ENCODE data around the gene POLG.

The POLG gene

DNA sequence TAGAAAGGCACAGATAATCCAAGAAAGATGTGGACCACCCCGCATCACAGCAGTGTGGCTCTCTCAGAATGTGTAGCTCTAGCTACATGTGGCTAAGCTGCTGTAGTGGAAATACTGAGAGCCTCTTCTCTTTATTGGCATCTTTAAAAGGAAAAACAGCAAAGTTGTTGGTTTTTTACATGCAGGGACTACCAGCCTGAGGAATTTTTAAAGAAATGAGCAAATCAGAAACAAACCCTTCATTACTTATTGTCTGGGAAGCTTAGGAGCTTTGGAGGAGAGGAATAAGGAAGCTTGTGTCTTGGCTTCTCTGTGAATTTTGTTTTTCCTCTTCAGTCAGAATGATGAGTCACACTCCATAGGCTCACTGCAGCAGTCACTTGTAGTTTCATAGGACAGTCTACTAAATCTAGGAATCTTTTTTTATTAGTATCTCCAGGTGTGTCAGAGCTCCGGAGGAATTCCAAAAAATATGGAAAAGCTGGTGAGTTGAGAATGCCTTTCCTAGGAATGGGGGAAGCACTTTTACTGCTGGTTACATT is 27.5 kb downstream of the POLG start:
- Histone ChIP-seq H2BK5ac (ENCODE audit: low read depth, low read length, poor library complexity) (no peak overlapping the region), H3K9me3 (ENCODE audit: insufficient read depth, low read depth, low read length) (no peaks in the 10 kb centered on the region), H3K23ac (ENCODE audit: low read length) (no peak overlapping the region), H2BK120ac (ENCODE audit: insufficient read depth, low read length, poor library complexity) (no peak overlapping the region), H2BK12ac (ENCODE audit: low read length) (no peak overlapping the region), H3K9ac (ENCODE audit: low read length) (no peak overlapping the region), H3K27ac (ENCODE audit: low read depth, low read length) (no peak overlapping the region), H2AFZ (ENCODE audit: insufficient read depth, low read length, poor library complexity) (no peak overlapping the region), H4K91ac (ENCODE audit: low read depth, low read length) (no peak overlapping the region), H3K14ac (ENCODE audit: low read length) (no peak overlapping the region), H4K8ac (ENCODE audit: low read depth, low read length) (peak overlapping the region; percentile 28), H3K27me3 (ENCODE audit: insufficient read depth, low read length) (no peaks in the 10 kb centered on the region), H4K12ac (ENCODE audit: low read depth, low read length) (no peak overlapping the region), H3K4me1 (ENCODE audit: control insufficient read depth in 1 of 2, insufficient read depth in 2 of 2, low read length in 2 of 2) (peaks cover 0 to 3% of the 10 kb centered on the region in 2 experiments), H3K4ac (ENCODE audit: low read depth, low read length) (no peak overlapping the region), H3K4me3 (ENCODE audit: low read depth, low read length) (no peak overlapping the region), H3K4me2 (ENCODE audit: low read length) (no peak overlapping the region), H3K79me2 (ENCODE audit: control insufficient read depth, insufficient read depth, low read length, poor library complexity) (no peaks in the 10 kb centered on the region), H2AK5ac (ENCODE audit: low read length) (no peak overlapping the region), H3K18ac (ENCODE audit: low read length) (no peak overlapping the region), H3K79me1 (ENCODE audit: low read length) (no peaks in the 10 kb centered on the region), H3K36me3 (ENCODE audit: control insufficient read depth in 1 of 2, insufficient read depth in 2 of 2, low read length in 2 of 2) (peaks cover 16 to 33% of the 10 kb centered on the region in 2 experiments)
- WGBS (ENCODE audit: extremely low coverage, insufficient coverage, insufficient read length): no CpG with 5 or more reads among the region's 2 CpGs
- no peak for DNase-seq

DNA sequence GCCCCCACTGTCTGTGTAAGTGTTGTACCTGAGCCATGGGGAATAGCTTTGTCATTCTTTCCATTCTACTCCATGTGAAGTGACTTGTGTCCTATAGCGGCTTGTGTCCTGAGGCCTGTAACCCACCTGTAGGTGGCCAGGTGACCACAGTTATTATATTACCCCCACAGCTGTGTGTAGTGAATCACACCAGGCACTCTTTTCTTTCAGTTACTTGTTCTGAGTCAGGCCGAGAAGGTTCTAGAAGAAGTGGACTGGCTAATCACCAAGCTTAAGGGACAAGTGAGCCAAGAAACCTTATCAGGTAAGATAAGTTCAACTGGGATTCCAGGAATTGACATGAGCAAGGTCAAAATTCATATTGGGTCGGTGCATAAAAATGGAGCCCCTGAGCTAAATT is 29.2 kb downstream of the POLG start:
- WGBS (ENCODE audit: extremely low coverage, insufficient coverage, insufficient read length): no CpG with 5 or more reads among the region's 3 CpGs
- Histone ChIP-seq H2AK5ac (ENCODE audit: low read length) (no peak overlapping the region), H3K36me3 (ENCODE audit: control insufficient read depth in 1 of 2, insufficient read depth in 2 of 2, low read length in 2 of 2) (peaks cover 16 to 35% of the 10 kb centered on the region in 2 experiments), H3K9me3 (ENCODE audit: insufficient read depth, low read depth, low read length) (no peaks in the 10 kb centered on the region), H3K27me3 (ENCODE audit: insufficient read depth, low read length) (no peaks in the 10 kb centered on the region), H4K12ac (ENCODE audit: low read depth, low read length) (no peak overlapping the region), H3K9ac (ENCODE audit: low read length) (no peak overlapping the region), H3K79me1 (ENCODE audit: low read length) (no peaks in the 10 kb centered on the region), H3K79me2 (ENCODE audit: control insufficient read depth, insufficient read depth, low read length, poor library complexity) (no peaks in the 10 kb centered on the region), H3K18ac (ENCODE audit: low read length) (no peak overlapping the region), H2BK120ac (ENCODE audit: insufficient read depth, low read length, poor library complexity) (no peak overlapping the region), H2BK5ac (ENCODE audit: low read depth, low read length, poor library complexity) (no peak overlapping the region), H3K23ac (ENCODE audit: low read length) (no peak overlapping the region), H3K4me2 (ENCODE audit: low read length) (no peak overlapping the region), H2AFZ (ENCODE audit: insufficient read depth, low read length, poor library complexity) (no peak overlapping the region), H2BK12ac (ENCODE audit: low read length) (no peak overlapping the region), H4K8ac (ENCODE audit: low read depth, low read length) (no peak overlapping the region), H3K4me1 (ENCODE audit: control insufficient read depth in 1 of 2, insufficient read depth in 2 of 2, low read length in 2 of 2) (no peaks in the 10 kb centered on the region), H4K91ac (ENCODE audit: low read depth, low read length) (no peak overlapping the region), H3K27ac (ENCODE audit: low read depth, low read length) (no peak overlapping the region), H3K4ac (ENCODE audit: low read depth, low read length) (no peak overlapping the region), H3K14ac (ENCODE audit: low read length) (no peak overlapping the region), H3K4me3 (ENCODE audit: low read depth, low read length) (no peak overlapping the region)
- DNase-seq: no peak

DNA sequence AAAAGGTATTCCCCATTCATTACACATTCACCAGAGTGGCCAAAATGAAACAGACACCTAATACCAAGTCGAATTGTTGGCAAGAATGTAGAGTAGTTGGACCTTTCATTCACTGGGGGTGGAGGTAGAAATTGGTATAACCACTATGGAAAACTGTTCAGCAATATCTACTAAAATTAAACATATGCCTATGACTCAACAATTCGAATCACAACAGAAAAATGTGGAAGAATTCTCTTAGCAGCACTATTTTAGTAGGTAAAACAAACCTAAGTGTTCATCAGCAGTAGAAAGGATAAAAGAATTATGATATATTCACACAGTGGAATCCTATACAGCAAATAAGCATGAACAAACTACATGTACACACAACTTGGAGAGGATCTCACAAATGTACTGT is 30.6 kb downstream of the POLG start:
- no peak overlapping the region for H3K4me2 ChIP-seq (ENCODE audit: low read length)
- no peak overlapping the region for H2AK5ac ChIP-seq (ENCODE audit: low read length)
- H3K79me1 ChIP-seq (ENCODE audit: low read length): no peaks in the 10 kb centered on the region
- WGBS (ENCODE audit: extremely low coverage, insufficient coverage, insufficient read length): no CpG with 5 or more reads among the region's 2 CpGs
- no peak overlapping the region for H2BK120ac ChIP-seq (ENCODE audit: insufficient read depth, low read length, poor library complexity)
- H2BK12ac ChIP-seq (ENCODE audit: low read length): no peak overlapping the region
- no peak overlapping the region for H4K12ac ChIP-seq (ENCODE audit: low read depth, low read length)
- H3K9ac ChIP-seq (ENCODE audit: low read length): no peak overlapping the region
- H3K23ac ChIP-seq (ENCODE audit: low read length): no peak overlapping the region
- no peak overlapping the region for H4K8ac ChIP-seq (ENCODE audit: low read depth, low read length)
- DNase-seq: no peak
- no peak overlapping the region for H3K4ac ChIP-seq (ENCODE audit: low read depth, low read length)
- H3K14ac ChIP-seq (ENCODE audit: low read length): no peak overlapping the region
- H3K27ac ChIP-seq (ENCODE audit: low read depth, low read length): no peak overlapping the region
- no peak overlapping the region for H3K18ac ChIP-seq (ENCODE audit: low read length)
- no peak overlapping the region for H2AFZ ChIP-seq (ENCODE audit: insufficient read depth, low read length, poor library complexity)
- H3K79me2 ChIP-seq (ENCODE audit: control insufficient read depth, insufficient read depth, low read length, poor library complexity): no peaks in the 10 kb centered on the region
- no peaks in the 10 kb centered on the region for H3K4me1 ChIP-seq (ENCODE audit: control insufficient read depth in 1 of 2, insufficient read depth in 2 of 2, low read length in 2 of 2)
- peaks cover 16 to 33% of the 10 kb centered on the region in 2 experiments for H3K36me3 ChIP-seq (ENCODE audit: control insufficient read depth in 1 of 2, insufficient read depth in 2 of 2, low read length in 2 of 2)
- H3K9me3 ChIP-seq (ENCODE audit: insufficient read depth, low read depth, low read length): no peaks in the 10 kb centered on the region
- no peak overlapping the region for H2BK5ac ChIP-seq (ENCODE audit: low read depth, low read length, poor library complexity)
- no peak overlapping the region for H4K91ac ChIP-seq (ENCODE audit: low read depth, low read length)
- no peak overlapping the region for H3K4me3 ChIP-seq (ENCODE audit: low read depth, low read length)
- H3K27me3 ChIP-seq (ENCODE audit: insufficient read depth, low read length): no peaks in the 10 kb centered on the region

DNA sequence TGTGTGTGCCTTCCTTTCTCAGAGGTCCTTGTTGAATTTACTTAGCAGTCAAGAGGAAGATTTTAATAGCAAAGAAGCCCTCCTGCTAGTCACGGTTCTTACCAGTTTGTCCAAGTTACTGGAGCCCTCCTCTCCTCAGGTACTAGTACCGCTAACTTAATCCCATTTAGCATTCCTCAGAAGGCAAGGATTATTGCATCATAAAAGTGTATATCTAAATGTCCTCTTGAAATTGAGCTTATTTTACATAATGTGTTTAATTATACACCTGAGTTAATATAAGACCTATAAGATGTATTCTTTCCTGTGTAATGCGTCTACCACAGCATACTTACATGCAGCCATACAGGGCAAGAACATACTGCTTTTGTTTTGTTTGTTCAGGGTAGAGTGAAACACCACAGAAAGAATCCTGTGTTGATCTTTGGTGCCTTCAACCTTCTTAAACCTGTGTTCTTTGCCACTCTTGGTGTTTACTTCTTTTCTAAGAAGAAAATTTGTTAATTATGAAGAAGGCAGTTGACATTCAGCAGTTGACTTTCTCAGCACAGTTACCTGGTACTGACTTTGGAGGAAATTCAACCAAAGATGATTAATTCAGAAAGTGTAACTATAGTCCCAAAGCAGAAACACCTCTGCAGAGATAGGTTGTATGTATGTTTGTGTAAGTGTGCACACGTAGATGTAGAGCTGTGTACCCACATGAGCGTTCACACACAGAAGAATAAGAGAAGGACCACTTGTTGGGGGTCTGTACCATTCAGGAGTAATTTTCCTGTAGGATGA is 33.1 kb downstream of the POLG start:
- H3K27me3 ChIP-seq (ENCODE audit: insufficient read depth, low read length): no peaks in the 10 kb centered on the region
- no peak overlapping the region for H3K9ac ChIP-seq (ENCODE audit: low read length)
- H3K9me3 ChIP-seq (ENCODE audit: insufficient read depth, low read depth, low read length): no peaks in the 10 kb centered on the region

More for the DNA sequence above, 33.1 kb downstream of the POLG start:
- Histone ChIP-seq H4K91ac (ENCODE audit: low read depth, low read length) (no peak overlapping the region), H2BK5ac (ENCODE audit: low read depth, low read length, poor library complexity) (no peak overlapping the region), H3K79me2 (ENCODE audit: control insufficient read depth, insufficient read depth, low read length, poor library complexity) (no peaks in the 10 kb centered on the region), H3K14ac (ENCODE audit: low read length) (no peak overlapping the region), H3K4me1 (ENCODE audit: control insufficient read depth in 1 of 2, insufficient read depth in 2 of 2, low read length in 2 of 2) (no peaks in the 10 kb centered on the region), H3K79me1 (ENCODE audit: low read length) (no peaks in the 10 kb centered on the region), H3K36me3 (ENCODE audit: control insufficient read depth in 1 of 2, insufficient read depth in 2 of 2, low read length in 2 of 2) (peaks cover 18 to 22% of the 10 kb centered on the region in 2 experiments), H4K8ac (ENCODE audit: low read depth, low read length) (no peak overlapping the region), H2AFZ (ENCODE audit: insufficient read depth, low read length, poor library complexity) (no peak overlapping the region), H3K4me3 (ENCODE audit: low read depth, low read length) (no peak overlapping the region), H3K4me2 (ENCODE audit: low read length) (no peak overlapping the region), H4K12ac (ENCODE audit: low read depth, low read length) (no peak overlapping the region), H3K23ac (ENCODE audit: low read length) (no peak overlapping the region), H3K4ac (ENCODE audit: low read depth, low read length) (no peak overlapping the region), H2BK12ac (ENCODE audit: low read length) (no peak overlapping the region), H3K27ac (ENCODE audit: low read depth, low read length) (no peak overlapping the region), H3K18ac (ENCODE audit: low read length) (no peak overlapping the region), H2AK5ac (ENCODE audit: low read length) (no peak overlapping the region), H2BK120ac (ENCODE audit: insufficient read depth, low read length, poor library complexity) (no peak overlapping the region)
- no peak for DNase-seq
- WGBS (ENCODE audit: extremely low coverage, insufficient coverage, insufficient read length): no CpG with 5 or more reads among the region's 5 CpGs

Data from trophoblast cell (in vitro differentiated cells and primary cell).